ENCODE results near the gene DHRSX. TPM values are rescaled to one million over a fixed set of nuclear protein-coding genes. Genes with fewer than 3 reads are reported as not detected.

The DHRSX gene
- total and polyA plus RNA-seq, 9 of the 15 experiments (the other 6 are each of a cell fraction or from before 2014, with no cell fraction given): 0.59 to 11.0 (median 6.2) TPM

- peak overlapping the region; percentile 20; the same call in 1 of the 2 replicates for H3K4me3 ChIP-seq
- no TSS peak for BruUV-seq (replicated peaks)
- DNase-seq (ENCODE audit: extremely low read depth in 1 of 4, low spot score in 3 of 4) (peak in 2 of 4 experiments; percentile 35 to 74), ATAC-seq (peak; percentile 37), FAIRE-seq (peak; percentile 93)
- H3K27me3 ChIP-seq (ENCODE audit: control insufficient read depth in 2 of 2, insufficient read depth in 2 of 2, low read length in 2 of 2): no peaks in the 10 kb centered on the region
- no peaks in the 10 kb centered on the region for H4K20me1 ChIP-seq (replicated peaks; ENCODE audit: control insufficient read depth, insufficient read depth, low read length)
- H3K36me3 ChIP-seq (ENCODE audit: control insufficient read depth, insufficient read depth, low read length): peaks cover 4% of the 10 kb centered on the region; the same call in 2 of the 3 replicates
- peak overlapping the region; percentile 18 to 48; a peak in 3 of 4 replicates for H3K9ac ChIP-seq (ENCODE audit: insufficient read depth in 1 of 2, low read depth in 2 of 2, low read length in 2 of 2)
- ChIA-PET POLR2A (no interaction called here), CTCF (ENCODE audit: low intra/inter-chr PET ratio) (no interaction called here)
- 16% methylated on average over 17 of the region's 19 CpGs for WGBS (ENCODE audit: insufficient coverage, low coverage, missing lambda C conversion rate)
- H3K4me1 ChIP-seq (replicated peaks in 1 of 2; ENCODE audit: control insufficient read depth in 2 of 2, insufficient read depth in 2 of 2, low read length in 2 of 2): peaks cover 7 to 30% of the 10 kb centered on the region in 2 experiments; a peak in 4 of 5 replicates
- H2AFZ ChIP-seq (ENCODE audit: low read depth, low read length): peak overlapping the region; percentile 86
- no peaks in the 10 kb centered on the region for H3K9me1 ChIP-seq (ENCODE audit: control insufficient read depth, insufficient read depth, low read length)
- peak overlapping the region; percentile 68 for H3K4me2 ChIP-seq (ENCODE audit: insufficient read depth, low read length)
- in situ Hi-C loops (cut with MboI): no loop called here
- H3K79me2 ChIP-seq (ENCODE audit: control insufficient read depth, insufficient read depth, low read length): peaks cover 25% of the 10 kb centered on the region
- H3K27ac ChIP-seq (ENCODE audit: extremely low read depth, low read depth, low read length): peak overlapping the region; percentile 72
- intact Hi-C loops (cut with micrococcal nuclease): no loop called here
- no peaks in the 10 kb centered on the region for H3K9me3 ChIP-seq (replicated peaks; ENCODE audit: control insufficient read depth, insufficient read depth, low read depth, low read length)
- TF ChIP-seq HNRNPL (IDR thresholded peaks at IDR 0.05; ENCODE audit: low read depth, low read length) (no peak), ID3 (CRISPR knock-in tag; IDR thresholded peaks at IDR 0.05) (peak; percentile 84), ID3 (tag; IDR thresholded peaks at IDR 0.05) (peak; percentile 98), REST (IDR thresholded peaks at IDR 0.05; ENCODE audit: borderline replicate concordance) (no peak), REST (CRISPR knock-in tag; IDR thresholded peaks at IDR 0.05; ENCODE audit: low read depth) (0 out of 2 replicates have a peak, but pooled peaks have one; percentile 54), PHTF2 (CRISPR knock-in tag; IDR thresholded peaks at IDR 0.05) (no peak), FUS (optimal IDR thresholded peaks at IDR 0.05; ENCODE audit: low read depth, low read length) (no peak), ZNF644 (tag; IDR thresholded peaks at IDR 0.05; ENCODE audit: low read depth) (peak; percentile 96), MLX (CRISPR knock-in tag; conservative IDR thresholded peaks at IDR 0.05) (no peak), TBP (optimal IDR thresholded peaks at IDR 0.05; ENCODE audit: low read depth, low read length) (no peak), THRAP3 (IDR thresholded peaks at IDR 0.05; ENCODE audit: borderline replicate concordance) (no peak), NRF1 (conservative IDR thresholded peaks at IDR 0.05 in 1 of 2, IDR thresholded peaks at IDR 0.05 in 1 of 2) (no peak)
These were observed 2.1 kb upstream of the DHRSX start for GRCh38 chrX:2502668-2503519.
